GM18505 (cell line): ENCODE results near the gene LST1.

Experiments used
- ATAC-seq: cut with Tn5 transposase; IDR thresholded peaks from one replicate; pipeline ENCODE4 v1.9.1; 2021; ENCODE audit not compliant: unreplicated experiment
- POLR2A ChIP-seq: IDR thresholded peaks from 4 replicates; pipeline ENCODE4 v1.6.1; 2011; ENCODE audit warnings: borderline replicate concordance; ENCODE audit not compliant: insufficient read depth, insufficient read length; ENCODE audit errors: extremely low read depth

Gene LST1

GRCh38 chr6:31630177-31630934, 44.3 kb downstream of the LST1 start:
- no peak for ATAC-seq
- peak; percentile 19 for TF ChIP-seq POLR2A

GRCh38 chr6:31631209-31631608, 45.1 kb downstream of the LST1 start:
- no peak for TF ChIP-seq POLR2A
- no peak for ATAC-seq

GRCh38 chr6:31631681-31632278, 45.7 kb downstream of the LST1 start:
- no peak for TF ChIP-seq POLR2A
- ATAC-seq, result no peak

- TF ChIP-seq POLR2A, result peak; percentile 13
- ATAC-seq, result no peak
Measured at GRCh38 chr6:31632279-31632946, 46.3 kb downstream of the LST1 start.

- TF ChIP-seq POLR2A, result peak; percentile 10
- ATAC-seq, result no peak
Measured at GRCh38 chr6:31633447-31633846, 47.4 kb downstream of the LST1 start.

GRCh38 chr6:31634131-31634530, 48.1 kb downstream of the LST1 start:
- TF ChIP-seq POLR2A, result no peak
- ATAC-seq, result no peak

GRCh38 chr6:31634969-31635575, 49.0 kb downstream of the LST1 start:
- ATAC-seq, result no peak
- no peak for TF ChIP-seq POLR2A

GRCh38 chr6:31636698-31637596, 50.9 kb downstream of the LST1 start:
- no peak for TF ChIP-seq POLR2A
- no peak for ATAC-seq
